HG02798 (cell line): ENCODE measurements around the gene TNS3.
"Not testable (repeated sequence)": the region's sequence is repeated elsewhere in the genome, so short reads cannot be mapped to it uniquely, and the experiment has no call there.

Source experiments
- ATAC-seq: cut with Tn5 transposase; IDR thresholded peaks from one replicate; pipeline ENCODE4 v1.9.1; 2021; ENCODE audit warnings: mild to moderate bottlenecking; ENCODE audit not compliant: unreplicated experiment, poor library complexity

Gene TNS3

DNA sequence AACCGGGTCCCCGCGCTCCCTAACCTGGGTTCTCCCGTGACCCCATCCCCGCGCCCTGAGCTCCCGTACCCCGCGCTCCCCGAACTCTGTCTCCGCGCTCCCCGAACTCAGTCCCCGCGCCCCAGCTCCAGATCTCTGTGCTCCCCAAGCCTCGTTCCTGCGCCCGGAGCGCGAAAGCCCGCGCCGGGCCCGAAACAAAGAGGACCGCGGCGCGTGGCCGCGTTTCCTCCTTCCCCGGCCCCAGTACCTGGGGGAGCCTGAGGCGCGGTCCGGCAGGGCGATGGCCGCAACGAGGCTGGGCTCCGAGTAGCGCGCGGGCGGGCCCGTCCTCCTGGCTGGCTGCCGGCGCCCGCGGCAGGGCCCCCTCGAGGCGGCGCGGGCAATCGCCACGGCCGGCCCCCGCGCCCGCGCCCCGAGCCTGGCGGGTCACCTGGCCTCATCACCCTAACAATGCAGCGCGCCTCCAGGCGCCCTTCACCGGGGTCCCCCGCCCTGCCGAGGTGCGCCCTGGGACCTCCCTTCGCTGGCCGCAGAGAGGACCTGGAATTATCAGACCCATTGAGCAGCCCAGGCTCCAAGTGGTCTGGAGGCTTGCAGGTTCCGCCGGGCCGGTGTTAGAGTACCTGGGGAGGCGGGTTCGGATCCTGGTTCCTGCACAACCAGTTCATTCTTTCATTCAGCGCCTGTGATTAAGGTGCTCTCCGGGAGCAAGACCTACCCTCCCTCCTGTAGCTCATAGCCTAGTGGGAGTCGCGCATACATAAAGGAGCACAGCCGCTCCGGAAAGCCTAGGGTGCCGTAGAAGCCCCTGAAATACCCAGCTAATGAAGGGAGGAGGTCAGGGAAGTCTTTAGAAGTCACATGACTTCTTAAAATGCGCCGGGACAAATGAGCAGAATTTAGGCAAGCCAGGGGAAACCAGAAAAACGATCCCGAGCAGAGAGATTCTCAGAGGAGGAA lies at the start of gene TNS3:
TSS of gene TNS3 (minus strand) at position 308 of the 960 bp plus-strand sequence. CDS start 142,475 bp downstream, outside the sequence.
- ATAC-seq, result no peak

DNA sequence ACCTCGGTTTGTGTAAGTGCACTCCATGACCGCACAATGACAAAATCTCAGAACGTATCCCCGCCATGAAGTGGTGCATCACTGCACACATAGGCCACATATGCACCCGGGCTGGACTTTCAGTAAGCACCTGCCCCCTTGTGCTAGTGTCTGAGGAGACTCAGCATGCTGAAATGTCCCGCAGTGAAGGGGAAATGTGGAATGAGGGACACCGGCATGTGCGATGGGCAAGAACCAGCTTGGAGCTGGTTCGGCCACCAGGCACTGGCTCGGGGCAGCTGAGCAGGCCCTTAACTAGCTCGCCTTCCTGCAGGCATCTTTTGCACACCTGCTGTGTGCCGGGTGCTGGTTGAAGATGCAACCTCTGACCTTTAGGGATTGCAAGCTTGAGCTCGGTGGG lies 49.8 kb upstream of the TNS3 start:
- ATAC-seq, result no peak

DNA sequence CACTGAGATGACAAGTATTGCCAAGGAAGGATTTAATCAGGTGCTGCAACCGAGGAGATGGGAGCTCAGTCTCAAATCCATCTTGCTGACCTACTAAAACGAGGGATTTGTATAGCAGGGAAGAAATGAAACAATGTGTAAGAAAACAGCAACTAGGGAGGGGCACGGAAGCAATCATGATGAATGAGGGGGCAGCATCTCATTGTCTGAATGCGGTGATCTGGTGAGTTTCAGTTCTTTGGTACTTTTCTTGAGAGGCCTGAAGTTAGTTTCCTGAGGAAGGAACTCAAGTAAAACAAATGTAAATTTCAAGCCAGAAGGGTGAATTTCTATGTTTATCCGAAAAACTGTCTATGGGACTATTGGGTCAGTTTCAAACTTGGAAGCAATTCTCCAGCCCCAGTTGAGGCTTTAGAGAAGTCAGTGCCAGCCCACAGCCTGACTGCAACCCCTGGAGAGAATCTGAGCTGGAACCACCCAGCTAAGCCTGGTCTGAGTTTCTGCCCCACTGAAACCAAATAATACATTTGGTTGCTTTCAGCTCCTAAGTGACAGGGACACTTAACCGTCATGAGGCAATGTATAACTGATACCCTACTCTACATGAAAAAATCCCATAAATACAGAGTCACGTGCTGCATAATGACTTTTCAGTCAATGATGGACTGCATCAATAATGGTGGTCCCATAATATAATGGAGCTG lies 45.8 kb upstream of the TNS3 start:
- peak; percentile 53 for ATAC-seq

DNA sequence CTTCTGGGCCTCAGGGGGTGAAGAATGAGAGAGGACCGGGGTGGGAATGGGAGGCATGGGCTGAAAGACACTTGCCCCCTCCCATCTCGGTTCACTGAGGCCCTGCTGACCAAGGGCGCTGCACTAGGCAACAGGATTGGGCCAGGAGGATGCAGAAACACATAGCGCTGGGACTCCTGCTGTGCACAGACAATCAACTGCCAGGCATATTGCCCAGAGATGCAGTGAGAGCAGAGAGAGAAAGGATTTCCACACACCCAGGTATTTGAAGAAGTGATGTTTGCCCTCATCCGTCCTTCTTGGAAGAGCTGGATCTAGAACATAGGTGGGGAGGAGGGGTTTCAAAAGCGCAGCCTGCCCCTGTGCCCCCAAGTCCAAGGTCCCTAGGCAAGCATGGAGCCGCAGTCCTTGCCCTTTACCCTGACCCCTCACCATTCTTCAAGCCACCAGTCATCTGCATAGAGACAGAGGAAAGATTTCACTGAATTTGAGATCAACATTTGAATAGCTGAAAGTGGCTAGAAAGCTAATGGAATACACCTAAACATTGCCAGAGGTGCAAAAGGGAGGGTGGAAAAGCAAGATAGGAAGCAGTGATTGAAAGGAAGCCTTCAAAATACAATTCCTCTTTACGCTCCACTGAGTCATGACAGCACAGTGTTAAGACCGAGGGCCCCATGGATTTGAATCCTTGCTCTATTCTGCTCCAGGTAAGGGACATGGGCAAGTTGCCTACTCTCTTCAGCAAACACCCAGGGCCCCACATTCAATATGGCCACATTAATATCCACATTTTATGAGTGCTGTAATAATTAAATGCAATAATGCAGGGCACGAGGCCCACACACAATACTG lies 44.2 kb upstream of the TNS3 start:
- ATAC-seq, result no peak

DNA sequence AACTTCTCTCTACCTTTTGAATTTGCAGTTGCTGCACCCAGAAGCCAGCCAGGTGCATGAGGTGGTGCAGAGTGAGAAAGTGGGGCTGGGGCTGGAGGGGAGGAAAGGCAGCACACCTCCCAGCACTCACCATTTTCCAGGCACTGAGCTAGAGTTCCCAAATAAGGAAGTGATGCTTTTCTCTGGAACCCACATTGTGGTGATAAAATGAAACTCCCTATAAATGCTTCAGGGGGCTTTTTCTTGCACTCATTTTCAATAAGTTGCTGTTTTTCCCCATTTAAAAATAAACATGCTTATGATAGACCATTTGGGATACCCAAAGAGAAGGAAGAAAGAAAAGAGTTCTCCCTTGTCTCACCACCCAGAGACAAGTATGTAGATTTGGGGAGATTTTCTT lies 42.8 kb upstream of the TNS3 start:
- ATAC-seq, result no peak

DNA sequence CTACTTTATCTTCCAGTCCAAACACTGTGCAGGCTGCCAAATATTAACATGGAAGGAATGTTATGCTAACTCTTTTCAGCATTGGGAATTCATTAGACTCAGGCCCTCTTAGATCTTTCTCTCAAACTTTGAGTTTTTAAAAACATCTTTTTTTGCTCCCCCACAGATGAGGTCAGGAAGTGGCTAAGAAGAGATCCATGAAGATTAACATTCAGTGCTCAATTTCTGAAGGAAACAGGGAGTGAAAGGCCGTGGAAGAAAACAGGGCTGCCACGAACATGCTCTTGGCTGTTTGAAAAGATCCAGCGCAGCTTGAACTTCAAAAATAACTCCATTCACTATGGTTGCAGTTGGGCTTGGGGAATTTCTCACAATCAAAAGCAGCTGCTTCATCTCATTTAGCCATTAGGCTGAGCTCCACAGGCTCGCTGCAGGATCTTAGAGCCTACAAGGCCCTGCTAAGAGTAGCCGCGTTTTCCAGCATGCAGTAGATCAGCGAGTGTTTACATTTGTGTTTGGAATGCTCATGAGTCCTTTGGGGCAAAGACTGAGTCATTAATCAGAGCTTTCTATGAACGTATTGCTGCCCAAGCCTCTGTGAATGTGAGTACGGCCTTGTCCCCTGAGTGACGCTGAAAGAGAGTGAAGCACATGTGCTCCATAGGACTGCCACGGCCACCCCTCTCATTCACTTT lies 41.2 kb upstream of the TNS3 start:
- ATAC-seq, result no peak

DNA sequence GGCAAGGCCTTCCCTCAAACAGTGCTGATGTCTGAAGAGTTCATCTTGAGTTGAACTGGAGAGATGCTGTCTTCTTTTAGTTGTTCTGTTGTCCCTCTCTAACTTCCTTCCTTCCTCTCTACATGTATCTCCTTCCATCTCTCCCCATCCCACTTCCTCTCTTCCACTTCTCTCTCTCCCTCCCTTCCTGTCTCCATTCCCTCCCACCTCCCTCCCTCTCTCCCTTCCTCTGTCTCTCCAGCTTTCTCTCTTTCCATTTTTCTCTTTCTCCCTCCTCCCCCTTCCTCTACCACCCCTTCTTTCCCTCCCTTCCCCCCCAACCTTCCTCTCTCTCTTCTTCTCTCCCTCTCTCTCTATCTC lies 40.7 kb upstream of the TNS3 start:
- ATAC-seq, result no peak

DNA sequence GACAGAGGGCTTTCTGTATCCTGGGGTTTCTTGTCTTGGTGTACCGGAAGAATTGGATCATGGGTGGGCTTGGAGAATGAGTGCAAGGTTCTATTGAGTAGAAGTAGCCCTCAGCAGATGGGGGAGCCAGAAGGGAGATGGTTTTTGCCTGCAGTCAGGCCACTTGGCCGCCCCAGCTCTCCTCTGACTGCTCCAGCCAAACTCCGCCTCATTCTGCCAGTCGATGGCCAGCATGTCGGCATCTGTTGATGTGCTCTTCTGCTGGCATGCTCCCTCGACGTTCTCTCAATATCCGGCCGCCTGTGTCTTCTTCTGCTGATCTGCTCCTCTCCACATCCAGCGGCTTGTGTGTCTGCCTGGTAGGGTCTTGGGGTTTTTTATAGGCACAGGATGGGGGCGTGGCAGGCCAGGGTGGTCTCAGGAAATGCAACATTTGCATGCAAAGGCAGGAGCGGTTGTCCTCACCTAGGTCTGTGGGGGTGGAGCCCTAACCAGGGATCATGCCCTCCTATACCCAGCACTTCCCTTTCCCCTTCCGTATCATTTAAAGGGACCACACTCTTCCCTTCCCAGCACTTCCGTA lies 40.2 kb upstream of the TNS3 start:
- ATAC-seq, result no peak

DNA sequence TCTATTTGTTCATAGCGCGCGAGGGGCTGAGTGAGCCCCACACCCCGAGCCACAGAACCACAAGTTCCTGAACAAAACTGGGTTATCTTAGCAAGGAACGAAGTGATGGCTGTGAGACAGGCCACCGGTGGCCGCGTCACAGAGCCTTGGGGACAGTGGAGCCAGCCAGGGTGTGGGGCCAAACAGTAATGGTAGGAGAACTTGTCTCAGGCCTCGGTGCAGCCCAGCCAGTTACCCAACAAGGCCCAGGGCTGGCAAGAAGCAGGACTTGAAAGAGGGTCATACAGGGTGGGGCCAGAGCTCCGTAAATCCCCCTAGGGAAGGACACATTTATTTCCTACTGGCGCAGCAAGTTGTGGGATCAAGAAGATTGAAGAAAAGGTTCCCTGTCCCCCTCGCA lies 39.4 kb upstream of the TNS3 start:
- ATAC-seq, result no peak

DNA sequence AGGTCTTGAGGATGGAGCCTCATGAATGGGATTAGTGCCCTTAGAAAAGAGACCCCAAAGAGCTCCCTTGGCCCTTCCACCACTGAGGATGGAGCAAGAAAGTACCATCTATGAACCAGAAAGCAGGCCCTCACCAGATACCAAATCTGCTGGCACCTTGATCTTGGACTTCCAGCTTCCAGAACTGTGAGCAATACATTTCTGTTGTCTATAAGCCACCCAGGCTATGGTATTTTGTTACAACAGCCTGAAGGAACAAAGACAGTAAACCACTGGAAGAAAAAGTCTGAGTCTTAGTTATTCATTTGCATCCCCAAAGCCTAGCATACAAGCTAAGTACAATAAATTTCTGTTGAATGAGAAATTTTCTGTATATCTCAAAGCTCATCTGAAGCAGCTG lies 37.9 kb upstream of the TNS3 start:
- no peak for ATAC-seq

DNA sequence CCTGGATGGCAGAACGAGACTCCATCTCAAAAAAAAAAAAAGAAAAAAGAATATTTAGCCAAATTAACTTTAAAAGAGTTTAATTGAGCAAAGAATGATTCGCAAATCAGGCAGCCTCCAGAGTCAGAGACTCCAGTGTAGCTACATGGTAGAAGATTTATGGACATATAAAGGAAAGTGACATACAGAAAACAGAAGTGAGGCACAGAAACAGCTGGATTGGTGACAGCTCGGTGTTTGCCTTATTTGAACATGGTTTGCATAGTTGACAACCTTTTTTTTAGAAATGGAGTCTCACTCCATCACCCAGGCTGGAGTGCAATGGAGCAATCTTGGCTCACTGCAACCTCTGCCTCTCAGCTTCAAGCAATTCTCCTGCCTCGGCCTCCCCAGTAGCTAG lies 35.2 kb upstream of the TNS3 start:
- no peak for ATAC-seq

DNA sequence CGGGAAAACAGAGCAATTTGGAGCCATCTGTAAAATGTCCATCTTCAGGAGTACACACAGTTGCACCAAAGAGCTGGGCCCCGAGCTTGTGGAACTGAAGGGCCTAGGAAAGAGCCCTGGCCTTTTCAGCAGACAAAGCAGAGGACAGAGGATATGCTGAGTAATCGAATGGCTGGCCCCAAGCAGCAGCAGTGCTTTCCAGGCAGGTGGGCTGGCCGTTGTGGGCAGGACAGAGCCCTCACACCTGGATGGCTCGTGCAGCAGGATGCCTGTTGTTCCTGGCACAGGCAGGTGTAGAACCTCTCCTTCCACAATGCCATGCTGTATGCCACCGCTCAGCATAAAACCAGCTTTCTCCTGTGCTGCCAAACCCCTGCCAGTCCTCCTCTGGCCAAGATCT lies 32.5 kb upstream of the TNS3 start:
- no peak for ATAC-seq

DNA sequence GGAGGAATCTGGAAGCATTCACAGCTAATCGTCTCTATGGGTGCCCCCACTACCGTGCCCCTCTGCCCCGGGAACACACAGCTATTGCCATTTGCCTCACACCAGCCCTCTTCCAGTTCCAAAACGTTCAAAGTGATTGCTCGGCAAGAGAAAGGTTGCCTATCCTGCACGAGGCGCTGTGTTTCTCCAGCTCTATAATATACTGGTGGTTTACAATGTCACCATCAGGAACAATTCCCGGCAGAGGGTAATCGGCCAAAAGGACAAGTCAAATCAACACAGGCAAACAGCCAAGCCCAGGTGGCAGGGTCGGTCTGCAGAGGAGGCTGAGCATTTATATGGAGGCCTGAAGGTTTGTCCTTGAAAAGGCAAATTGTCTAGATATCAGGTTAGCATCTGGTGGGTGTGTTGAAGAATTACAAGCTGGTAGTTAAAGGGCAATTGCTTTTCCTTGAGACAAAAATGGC lies 29.2 kb upstream of the TNS3 start:
- no peak for ATAC-seq

DNA sequence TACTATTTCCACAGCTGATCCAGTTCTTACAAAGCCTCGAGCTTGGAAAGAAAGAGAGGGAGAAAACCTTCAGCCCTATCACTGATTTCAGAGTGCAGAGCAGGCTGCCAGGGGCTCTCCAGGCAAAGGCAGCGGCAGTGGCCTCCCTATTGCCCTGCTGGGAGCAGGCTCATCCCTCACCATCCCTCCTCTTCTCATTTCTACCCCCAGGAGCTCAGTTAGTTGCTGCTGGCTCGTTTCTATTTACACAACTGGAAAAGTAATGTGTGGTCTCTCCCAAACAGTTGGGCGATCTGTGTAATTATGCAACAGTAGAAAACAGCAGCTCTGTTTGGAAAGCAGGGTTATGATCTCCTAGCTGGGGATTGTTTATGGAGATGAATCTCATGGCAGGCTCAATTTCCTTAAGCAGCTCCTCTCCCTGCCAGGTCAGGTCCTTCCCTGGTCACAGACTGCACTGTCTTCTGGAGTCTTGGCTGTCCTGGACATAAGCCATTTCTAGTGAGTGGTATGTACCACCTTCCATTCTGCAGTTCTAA lies 28.7 kb upstream of the TNS3 start:
- ATAC-seq, result no peak

DNA sequence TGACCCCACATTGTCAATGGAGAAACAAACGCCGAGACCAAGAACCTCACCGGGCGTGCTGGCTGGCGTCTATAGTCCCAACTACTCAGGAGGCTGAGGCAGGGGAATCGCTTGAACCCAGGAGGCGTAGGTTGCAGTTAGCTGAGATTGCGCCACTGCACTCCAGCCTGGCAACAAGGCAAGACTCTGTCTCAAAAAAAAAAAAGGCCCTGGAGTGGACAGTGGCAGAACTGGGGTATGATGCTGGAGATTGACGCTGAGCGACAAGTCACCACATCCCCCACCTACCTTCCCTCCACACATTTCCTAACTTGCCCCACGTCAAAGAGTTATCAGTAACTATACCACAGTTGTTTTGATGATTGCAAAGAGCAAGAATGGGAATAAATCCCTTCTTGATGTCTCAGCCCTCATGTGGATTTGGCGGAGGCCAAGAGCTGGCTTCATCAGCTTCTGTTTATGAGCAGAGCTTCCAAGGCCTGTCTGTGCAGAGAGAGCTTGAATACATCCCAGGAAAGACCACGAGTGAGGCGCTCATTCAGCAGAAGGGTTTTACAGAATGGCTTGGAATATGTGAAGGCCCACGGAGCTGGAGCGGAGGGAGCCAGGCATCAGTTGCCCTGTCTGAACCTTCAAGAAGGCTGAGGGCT lies 28.0 kb upstream of the TNS3 start:
- no peak for ATAC-seq

DNA sequence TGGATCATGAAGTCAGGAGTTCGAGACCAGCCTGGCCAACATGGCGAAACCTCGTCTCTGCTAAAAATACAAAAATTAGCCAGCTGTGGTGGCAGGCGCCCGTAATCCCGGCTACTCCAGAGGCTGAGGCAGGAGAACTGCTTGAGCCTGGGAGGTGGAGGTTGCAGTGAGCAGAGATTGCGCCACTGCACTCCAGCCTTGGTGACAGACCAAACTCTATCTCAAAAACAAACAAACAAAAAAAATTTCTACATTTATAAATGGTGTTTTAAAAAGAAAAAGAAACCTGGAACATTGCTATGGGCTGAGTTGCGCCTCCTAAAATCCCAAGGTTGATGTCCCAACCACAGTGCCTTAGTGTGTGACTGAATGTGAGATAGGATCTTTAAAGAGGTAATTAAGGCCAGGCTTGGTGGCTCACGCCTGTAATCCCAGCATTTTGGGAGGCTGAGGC lies 24.7 kb upstream of the TNS3 start:
- ATAC-seq, result not testable (repeated sequence)

DNA sequence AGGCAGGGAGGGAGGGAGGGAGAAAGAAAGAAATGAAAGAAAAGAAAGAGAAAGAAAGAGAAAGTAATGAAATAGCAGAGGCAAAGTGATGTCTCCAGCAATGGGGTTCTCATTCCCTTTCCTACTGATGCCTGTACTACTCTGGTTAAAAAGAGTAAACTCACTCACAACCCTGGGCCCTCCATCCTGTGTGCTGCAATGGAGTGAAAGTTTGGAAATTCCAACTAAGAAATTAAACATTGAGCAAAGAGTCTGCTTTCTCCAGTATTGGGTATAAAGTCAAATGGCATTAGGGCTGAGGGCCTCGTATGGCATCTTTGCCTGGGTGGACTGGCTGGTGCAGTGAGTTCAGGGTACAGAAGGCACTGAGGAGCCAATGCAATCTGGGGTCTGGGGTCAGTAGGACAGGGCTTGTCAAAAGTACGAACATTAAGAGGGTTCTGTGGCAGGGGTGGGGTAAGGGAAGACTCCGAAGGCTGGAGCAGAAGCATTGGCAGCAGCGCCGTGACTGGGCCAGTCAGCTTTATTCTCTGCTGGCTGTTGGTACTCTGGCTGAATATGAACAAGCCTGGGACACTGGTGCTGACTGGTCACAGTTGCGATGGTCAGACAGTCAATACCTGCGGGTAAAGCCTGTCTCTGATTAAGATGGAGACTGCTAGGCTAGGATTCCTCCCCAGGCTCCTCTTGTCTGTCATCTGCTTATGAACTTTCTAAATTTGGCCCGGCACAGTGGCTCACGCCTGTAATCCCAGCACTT lies 24.1 kb upstream of the TNS3 start:
- no peak for ATAC-seq

DNA sequence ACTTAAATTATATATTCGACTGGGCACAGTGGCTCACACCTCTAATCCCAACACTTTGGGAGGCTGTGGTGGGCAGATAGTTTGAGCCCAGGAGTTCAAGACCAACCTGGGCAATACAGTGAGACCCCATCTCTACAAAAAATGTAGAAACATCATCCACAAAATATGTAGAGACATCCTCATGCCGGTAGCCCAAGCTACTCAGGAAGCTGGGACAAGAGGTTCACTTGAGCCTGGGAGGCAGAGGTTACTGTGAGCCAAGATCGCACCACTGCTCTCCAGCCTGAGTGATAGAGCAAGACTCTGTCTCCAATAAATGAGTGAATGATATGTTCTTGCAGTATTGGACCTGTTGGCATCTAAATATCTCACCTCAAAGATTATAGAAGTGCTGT lies 22.6 kb upstream of the TNS3 start:
- no peak for ATAC-seq
